SK-N-SH (cell line): ENCODE results near the gene DNAH14. TPM values are rescaled to one million over a fixed set of nuclear protein-coding genes. Genes with fewer than 3 reads are reported as not detected.

Experiments used
- CTCF ChIA-PET: fragments of 300-600, 350-600 bp; formaldehyde crosslinking; extraction: SDS; loops from one replicate; lab custom pipeline; 2021; lab: Yijun Ruan, JAX
- POLR2A ChIA-PET: fragments of 350-600 bp; sonication (Branson Sonifier 250); formaldehyde crosslinking; extraction: SDS; loops from one replicate; lab custom pipeline; 2020; ENCODE audit warnings: antibody characterized with exemption, inconsistent platforms; lab: Yijun Ruan, JAX
- DNase-seq: peaks from one replicate; pipeline ENCODE4 v3.0.0; 2012
- H2AFZ ChIP-seq: fragments of 200-600 bp; sonication (generic); 2 replicates; pipeline ENCODE4 v1.8.1; 2016; ENCODE audit warnings: antibody characterized with exemption, mild to moderate bottlenecking, low read depth
- H3F3A ChIP-seq: fragments of 200-600 bp; sonication (generic); replicated peaks from 2 replicates; pipeline ENCODE3; 2016; ENCODE audit warnings: antibody characterized with exemption, mild to moderate bottlenecking; ENCODE audit not compliant: insufficient read depth
- H3K27ac ChIP-seq, 2 experiments: fragments of 200-500 bp in 1 of 2; fragments of 200-600 bp in 1 of 2; sonication (Bioruptor generic) in 1 of 2; sonication (generic), shearing (Covaris generic) in 1 of 2; 2 replicates each; pipeline versions ENCODE4 v1.5.1 to v1.6.1; 2014 to 2016; ENCODE audit warnings: low read depth in 2 of 2, inconsistent platforms in 1 of 2, low read length in 1 of 2, mild to moderate bottlenecking in 1 of 2, mixed read lengths in 1 of 2
- H3K27me3 ChIP-seq: fragments of 200-600 bp; sonication (generic), shearing (Covaris generic); 2 replicates; pipeline ENCODE4 v1.6.1; 2016; ENCODE audit warnings: mixed run types; ENCODE audit not compliant: insufficient read depth
- H3K36me3 ChIP-seq, 2 experiments: fragments of 200-500 bp in 1 of 2; fragments of 200-600 bp in 1 of 2; sonication (Bioruptor generic) in 1 of 2; sonication (generic) in 1 of 2; replicated peaks in 1 of 2; 2 replicates each; pipeline versions ENCODE3 to v1.5.1; 2014 to 2016; ENCODE audit warnings: low read length in 1 of 2, mild to moderate bottlenecking in 1 of 2; ENCODE audit not compliant: insufficient read depth in 2 of 2, control insufficient read depth in 1 of 2
- H3K4me1 ChIP-seq, 2 experiments: fragments of 200-500 bp in 1 of 2; fragments of 200-600 bp in 1 of 2; sonication (Bioruptor generic) in 1 of 2; sonication (generic), shearing (Covaris generic) in 1 of 2; 2 replicates each; pipeline versions ENCODE4 v1.5.1 to v1.6.1; 2014 to 2016; ENCODE audit warnings: low read depth in 1 of 2, low read length in 1 of 2, mixed run types in 1 of 2; ENCODE audit not compliant: insufficient read depth in 2 of 2, control insufficient read depth in 1 of 2
- H3K4me2 ChIP-seq: fragments of 200-600 bp; sonication (generic), shearing (Covaris generic); 2 replicates; pipeline ENCODE4 v1.6.1; 2017; ENCODE audit warnings: mixed run types
- H3K4me3 ChIP-seq, 2 experiments: fragments of 200-500 bp in 1 of 2; fragments of 200-600 bp in 1 of 2; sonication (Bioruptor generic) in 1 of 2; sonication (generic), shearing (Covaris generic) in 1 of 2; 2 replicates each; pipeline versions ENCODE4 v1.5.1 to v1.8.1; 2014 to 2016; ENCODE audit warnings: low read depth in 2 of 2, inconsistent platforms in 1 of 2, low read length in 1 of 2, mild to moderate bottlenecking in 1 of 2, mixed read lengths in 1 of 2, moderate library complexity in 1 of 2
- H3K79me2 ChIP-seq: fragments of 200-600 bp; sonication (generic); 2 replicates; pipeline ENCODE4 v1.8.1; 2017; ENCODE audit warnings: mild to moderate bottlenecking; ENCODE audit not compliant: insufficient read depth
- H3K9ac ChIP-seq: fragments of 200-600 bp; sonication (generic); 2 replicates; pipeline ENCODE4 v1.6.1; 2017; ENCODE audit warnings: mixed run types
- H3K9me2 ChIP-seq: fragments of 200-600 bp; sonication (generic); 2 replicates; pipeline ENCODE4 v1.6.1; 2017; ENCODE audit warnings: mixed run types
- H3K9me3 ChIP-seq: fragments of 200-600 bp; sonication (generic); 2 replicates; pipeline ENCODE4 v1.6.1; 2017; ENCODE audit warnings: mixed run types, mild to moderate bottlenecking, moderate library complexity
- H4K20me1 ChIP-seq: fragments of 200-600 bp; sonication (generic); 2 replicates; pipeline ENCODE4 v1.6.1; 2017; ENCODE audit warnings: mild to moderate bottlenecking, mixed run types; ENCODE audit not compliant: insufficient read depth
- ELF1 ChIP-seq: IDR thresholded peaks from 2 replicates; pipeline ENCODE4 v1.4.0; 2012
- MEF2A ChIP-seq: IDR thresholded peaks from 2 replicates; pipeline ENCODE4 v1.4.0; 2012; ENCODE audit warnings: low read depth, borderline replicate concordance
- MXI1 ChIP-seq: IDR thresholded peaks from 2 replicates; pipeline ENCODE4 v1.6.1; 2012; ENCODE audit warnings: mild to moderate bottlenecking, low read depth, low read length, improper control_type of control experiment
- NRF1 ChIP-seq: IDR thresholded peaks from 2 replicates; pipeline ENCODE4 v1.6.1; 2012; ENCODE audit warnings: low read depth, mild to moderate bottlenecking, low read length
- POLR2AphosphoS5 ChIP-seq: IDR thresholded peaks from 2 replicates; pipeline ENCODE4 v1.6.1; 2012; ENCODE audit warnings: low read depth, low read length
- RXRA ChIP-seq: IDR thresholded peaks from 2 replicates; pipeline ENCODE4 v1.4.0; 2012; ENCODE audit warnings: low read depth, mild to moderate bottlenecking, borderline replicate concordance
- SIN3A ChIP-seq: IDR thresholded peaks from 2 replicates; pipeline ENCODE4 v1.6.1; 2012; ENCODE audit warnings: low read depth, mild to moderate bottlenecking, low read length, moderate library complexity, borderline replicate concordance
- TCF12 ChIP-seq: IDR thresholded peaks from 2 replicates; pipeline ENCODE4 v1.4.0; 2012
- YY1 ChIP-seq: IDR thresholded peaks from 2 replicates; pipeline ENCODE4 v1.4.0; 2012; ENCODE audit warnings: low read depth, mild to moderate bottlenecking
- WGBS: methylation state at CpG from one replicate; pipeline ENCODE4 v1.1.6; 2017; ENCODE audit warnings: low lambda C conversion rate; 5-methylcytosine and 5-hydroxymethylcytosine counted together
- polyA plus RNA-seq, 3 experiments: library from polyadenylated mRNA; depleted of rRNA; stranded (reverse); fragments of >200 nt; gene quantifications; 2 replicates each; pipeline ENCODE4 v1.2.3, GENCODE V29; 2012
- TF ChIP-seq, protein P1 (sequence below): fragments of 150-350 bp; IDR thresholded peaks from 2 replicates; pipeline ENCODE4 v1.6.1; 2017; ENCODE audit warnings: antibody characterized with exemption, low read length, low read depth, borderline replicate concordance
- TF ChIP-seq, protein P2 (sequence below): fragments of 200-600 bp; sonication (generic); IDR thresholded peaks from 2 replicates; pipeline ENCODE4 v1.6.1; 2017; ENCODE audit warnings: antibody characterized with exemption, mild to moderate bottlenecking, moderate library complexity
- TF ChIP-seq, protein P3 (sequence below): IDR thresholded peaks from 2 replicates; pipeline ENCODE4; 2012
- TF ChIP-seq, protein P4 (sequence below): IDR thresholded peaks from 2 replicates; pipeline ENCODE4 v1.4.0; 2012; ENCODE audit warnings: low read depth, borderline replicate concordance
- TF ChIP-seq, protein P5 (sequence below): IDR thresholded peaks from 2 replicates; pipeline ENCODE4 v1.4.0; 2012; ENCODE audit warnings: low read depth, borderline replicate concordance

DNAH14 gene
- polyA plus RNA-seq, 1 of the 3 experiments (the other 2 are of a cell fraction) = 8.0 TPM

DNA sequence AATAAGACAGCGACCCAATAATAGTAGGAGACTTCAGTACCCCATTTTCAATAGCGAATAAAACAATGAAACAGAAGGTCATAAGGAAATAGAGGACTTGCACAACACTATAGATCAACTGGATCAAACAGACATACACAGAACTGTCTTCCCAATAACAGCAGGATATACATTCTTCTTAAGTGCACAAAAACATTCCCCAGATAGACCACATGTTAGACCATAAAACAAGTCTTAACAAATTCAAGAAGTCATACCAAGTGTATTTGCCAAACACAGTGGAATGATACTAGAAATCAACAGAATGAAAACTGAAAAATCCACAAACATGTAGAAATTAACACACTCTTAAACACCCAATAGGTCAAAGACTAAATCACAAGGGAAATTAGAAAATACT lies 420.4 kb downstream of the DNAH14 start:
- no peaks in the 10 kb centered on the region for H4K20me1 ChIP-seq
- H2AFZ ChIP-seq = no peak overlapping the region
- TF ChIP-seq, protein P1, sequence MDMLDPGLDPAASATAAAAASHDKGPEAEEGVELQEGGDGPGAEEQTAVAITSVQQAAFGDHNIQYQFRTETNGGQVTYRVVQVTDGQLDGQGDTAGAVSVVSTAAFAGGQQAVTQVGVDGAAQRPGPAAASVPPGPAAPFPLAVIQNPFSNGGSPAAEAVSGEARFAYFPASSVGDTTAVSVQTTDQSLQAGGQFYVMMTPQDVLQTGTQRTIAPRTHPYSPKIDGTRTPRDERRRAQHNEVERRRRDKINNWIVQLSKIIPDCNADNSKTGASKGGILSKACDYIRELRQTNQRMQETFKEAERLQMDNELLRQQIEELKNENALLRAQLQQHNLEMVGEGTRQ = no peak
- TF ChIP-seq, protein P2, sequence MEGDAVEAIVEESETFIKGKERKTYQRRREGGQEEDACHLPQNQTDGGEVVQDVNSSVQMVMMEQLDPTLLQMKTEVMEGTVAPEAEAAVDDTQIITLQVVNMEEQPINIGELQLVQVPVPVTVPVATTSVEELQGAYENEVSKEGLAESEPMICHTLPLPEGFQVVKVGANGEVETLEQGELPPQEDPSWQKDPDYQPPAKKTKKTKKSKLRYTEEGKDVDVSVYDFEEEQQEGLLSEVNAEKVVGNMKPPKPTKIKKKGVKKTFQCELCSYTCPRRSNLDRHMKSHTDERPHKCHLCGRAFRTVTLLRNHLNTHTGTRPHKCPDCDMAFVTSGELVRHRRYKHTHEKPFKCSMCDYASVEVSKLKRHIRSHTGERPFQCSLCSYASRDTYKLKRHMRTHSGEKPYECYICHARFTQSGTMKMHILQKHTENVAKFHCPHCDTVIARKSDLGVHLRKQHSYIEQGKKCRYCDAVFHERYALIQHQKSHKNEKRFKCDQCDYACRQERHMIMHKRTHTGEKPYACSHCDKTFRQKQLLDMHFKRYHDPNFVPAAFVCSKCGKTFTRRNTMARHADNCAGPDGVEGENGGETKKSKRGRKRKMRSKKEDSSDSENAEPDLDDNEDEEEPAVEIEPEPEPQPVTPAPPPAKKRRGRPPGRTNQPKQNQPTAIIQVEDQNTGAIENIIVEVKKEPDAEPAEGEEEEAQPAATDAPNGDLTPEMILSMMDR = no peak
- TF ChIP-seq MXI1 = no peak
- no peak for TF ChIP-seq POLR2AphosphoS5
- TF ChIP-seq SIN3A = no peak
- TF ChIP-seq, protein P3, sequence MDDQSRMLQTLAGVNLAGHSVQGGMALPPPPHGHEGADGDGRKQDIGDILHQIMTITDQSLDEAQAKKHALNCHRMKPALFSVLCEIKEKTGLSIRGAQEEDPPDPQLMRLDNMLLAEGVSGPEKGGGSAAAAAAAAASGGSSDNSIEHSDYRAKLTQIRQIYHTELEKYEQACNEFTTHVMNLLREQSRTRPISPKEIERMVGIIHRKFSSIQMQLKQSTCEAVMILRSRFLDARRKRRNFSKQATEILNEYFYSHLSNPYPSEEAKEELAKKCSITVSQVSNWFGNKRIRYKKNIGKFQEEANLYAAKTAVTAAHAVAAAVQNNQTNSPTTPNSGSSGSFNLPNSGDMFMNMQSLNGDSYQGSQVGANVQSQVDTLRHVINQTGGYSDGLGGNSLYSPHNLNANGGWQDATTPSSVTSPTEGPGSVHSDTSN = no peak
- TF ChIP-seq, protein P4, sequence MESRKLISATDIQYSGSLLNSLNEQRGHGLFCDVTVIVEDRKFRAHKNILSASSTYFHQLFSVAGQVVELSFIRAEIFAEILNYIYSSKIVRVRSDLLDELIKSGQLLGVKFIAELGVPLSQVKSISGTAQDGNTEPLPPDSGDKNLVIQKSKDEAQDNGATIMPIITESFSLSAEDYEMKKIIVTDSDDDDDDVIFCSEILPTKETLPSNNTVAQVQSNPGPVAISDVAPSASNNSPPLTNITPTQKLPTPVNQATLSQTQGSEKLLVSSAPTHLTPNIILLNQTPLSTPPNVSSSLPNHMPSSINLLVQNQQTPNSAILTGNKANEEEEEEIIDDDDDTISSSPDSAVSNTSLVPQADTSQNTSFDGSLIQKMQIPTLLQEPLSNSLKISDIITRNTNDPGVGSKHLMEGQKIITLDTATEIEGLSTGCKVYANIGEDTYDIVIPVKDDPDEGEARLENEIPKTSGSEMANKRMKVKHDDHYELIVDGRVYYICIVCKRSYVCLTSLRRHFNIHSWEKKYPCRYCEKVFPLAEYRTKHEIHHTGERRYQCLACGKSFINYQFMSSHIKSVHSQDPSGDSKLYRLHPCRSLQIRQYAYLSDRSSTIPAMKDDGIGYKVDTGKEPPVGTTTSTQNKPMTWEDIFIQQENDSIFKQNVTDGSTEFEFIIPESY = no peak
- no peak for TF ChIP-seq YY1
- no peak for TF ChIP-seq ELF1
- TF ChIP-seq MEF2A = no peak
- TF ChIP-seq, protein P5, sequence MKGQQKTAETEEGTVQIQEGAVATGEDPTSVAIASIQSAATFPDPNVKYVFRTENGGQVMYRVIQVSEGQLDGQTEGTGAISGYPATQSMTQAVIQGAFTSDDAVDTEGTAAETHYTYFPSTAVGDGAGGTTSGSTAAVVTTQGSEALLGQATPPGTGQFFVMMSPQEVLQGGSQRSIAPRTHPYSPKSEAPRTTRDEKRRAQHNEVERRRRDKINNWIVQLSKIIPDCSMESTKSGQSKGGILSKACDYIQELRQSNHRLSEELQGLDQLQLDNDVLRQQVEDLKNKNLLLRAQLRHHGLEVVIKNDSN = no peak
- no peak for TF ChIP-seq TCF12
- TF ChIP-seq NRF1 = no peak
- no peak for TF ChIP-seq RXRA
- H3K27me3 ChIP-seq = no peaks in the 10 kb centered on the region
- no peaks in the 10 kb centered on the region for H3K9me3 ChIP-seq
- H3F3A ChIP-seq = no peaks in the 10 kb centered on the region
- CTCF ChIA-PET = no interaction called here
- no peak overlapping the region for H3K4me3 ChIP-seq
- H3K9me2 ChIP-seq = no peaks in the 10 kb centered on the region
- H3K27ac ChIP-seq = no peak overlapping the region
- H3K36me3 ChIP-seq = no peaks in the 10 kb centered on the region
- no peak for DNase-seq
- H3K79me2 ChIP-seq = no peaks in the 10 kb centered on the region
- POLR2A ChIA-PET = no interaction called here
- H3K9ac ChIP-seq = no peak overlapping the region
- H3K4me2 ChIP-seq = no peak overlapping the region
- 45% methylated on average over 2 of the region's 2 CpGs for WGBS
- H3K4me1 ChIP-seq = peaks cover 0 to 8% of the 10 kb centered on the region in 2 experiments; a peak in 2 of 4 replicates
